CD4-positive, alpha-beta T cell treated with Interleukin-6 at 100 ng/mL for 8 hours (primary cell): ENCODE measurements around the gene GLIPR1.
A peak's percentile ranks its signal among the peaks of the same experiment; 100 is the strongest.
"Not testable (repeated sequence)": the region's sequence is repeated elsewhere in the genome, so short reads cannot be mapped to it uniquely, and the experiment has no call there.

Experiments used
- DNase-seq: peaks from one replicate; pipeline ENCODE4 v3.0.0-alpha.2; 2020; ENCODE audit warnings: mixed read lengths, low spot score

Gene GLIPR1

DNA sequence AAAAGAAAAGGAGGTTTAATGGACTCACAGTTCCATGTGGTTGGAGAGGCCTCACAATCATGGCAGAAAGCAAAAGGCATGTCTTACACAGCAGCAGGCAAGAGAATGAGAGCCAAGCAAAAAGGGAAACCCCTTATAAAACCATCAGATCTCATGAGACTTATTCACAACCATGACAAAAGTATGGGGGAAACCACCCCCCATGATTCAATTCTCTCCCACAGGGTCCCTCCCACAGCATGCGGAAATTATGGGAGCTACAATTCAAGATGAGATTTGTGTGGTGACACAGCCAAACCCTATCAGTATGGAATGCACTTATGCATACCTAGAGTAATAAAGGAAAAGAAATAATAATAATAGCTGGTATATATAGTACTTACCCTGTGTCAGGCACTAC, 4.5 kb upstream of the GLIPR1 start:
- DNase-seq = no peak

DNA sequence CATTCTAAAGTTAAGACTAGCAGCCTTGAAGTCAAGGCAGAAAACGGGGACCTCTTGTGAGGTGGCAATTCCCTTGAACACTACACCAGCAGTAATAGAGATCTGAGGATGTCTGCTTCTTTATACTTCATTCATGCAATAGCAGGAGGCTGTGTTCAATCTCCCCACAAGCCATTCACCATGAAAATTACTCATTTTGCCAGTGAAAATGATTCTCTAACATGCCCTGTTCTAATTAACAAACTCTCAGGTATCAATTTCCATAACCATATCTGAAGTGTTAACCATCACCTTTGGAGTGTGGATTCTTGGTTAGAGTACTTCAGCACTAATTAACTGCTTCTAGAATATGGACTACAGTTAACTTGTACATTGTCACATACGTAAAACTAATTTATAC, 3.4 kb upstream of the GLIPR1 start:
- no peak for DNase-seq

DNA sequence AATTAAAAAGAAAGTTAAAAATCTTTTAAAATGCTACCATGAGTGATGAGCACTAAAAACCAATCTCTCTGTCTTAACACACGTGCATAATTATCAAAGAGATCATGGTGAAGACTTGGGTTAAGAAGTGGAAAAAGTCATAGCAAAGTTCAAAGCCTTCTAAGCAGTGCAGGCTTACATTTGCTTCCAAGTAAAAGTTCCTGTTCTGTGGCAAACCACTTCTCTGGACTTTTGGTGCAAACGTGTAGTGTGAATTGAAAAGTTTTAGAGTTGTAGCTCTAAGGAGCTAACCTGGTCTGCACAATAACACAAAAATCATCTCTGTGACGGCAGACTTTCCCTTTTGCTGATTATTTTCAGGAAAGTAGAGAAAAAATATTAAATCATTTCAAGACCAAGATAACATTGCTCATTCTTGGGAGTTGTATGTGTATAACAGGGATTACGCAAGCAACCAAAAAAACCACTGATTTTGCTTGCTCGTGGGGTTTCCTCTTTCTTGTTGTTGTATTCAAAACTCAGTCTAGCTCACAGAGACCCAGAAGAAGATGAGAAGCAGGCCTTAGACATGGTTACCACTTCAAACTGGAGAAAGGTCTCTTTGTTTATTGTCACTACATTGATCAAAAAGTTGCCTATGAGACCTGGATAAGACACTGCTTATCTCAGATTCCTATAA, 2.3 kb upstream of the GLIPR1 start:
- peak; percentile 67 for DNase-seq

DNA sequence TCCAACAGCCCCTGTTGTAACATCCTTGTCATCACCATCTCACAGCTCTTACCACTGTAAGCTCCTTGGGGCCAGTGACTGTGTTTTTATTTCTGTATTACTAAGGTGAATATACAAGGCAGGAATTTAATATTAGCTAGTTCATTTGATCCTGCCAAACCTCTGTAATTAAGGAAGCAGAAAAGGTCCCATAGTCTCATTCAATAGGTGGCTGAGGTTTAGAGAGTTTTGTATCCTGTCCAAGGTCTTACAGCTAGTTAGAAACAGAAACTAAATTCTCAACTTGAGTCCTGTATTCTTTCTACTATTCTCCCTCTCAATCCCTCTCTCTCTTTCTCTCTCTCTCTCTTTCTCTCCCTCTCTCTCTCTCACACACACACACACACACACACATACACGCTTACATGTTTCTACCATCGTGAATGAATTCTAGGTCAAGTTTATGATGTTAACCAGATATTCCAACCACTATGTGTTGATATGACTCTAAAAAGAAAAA, 543 bp upstream of the GLIPR1 start:
- peak; percentile 15 for DNase-seq

DNA sequence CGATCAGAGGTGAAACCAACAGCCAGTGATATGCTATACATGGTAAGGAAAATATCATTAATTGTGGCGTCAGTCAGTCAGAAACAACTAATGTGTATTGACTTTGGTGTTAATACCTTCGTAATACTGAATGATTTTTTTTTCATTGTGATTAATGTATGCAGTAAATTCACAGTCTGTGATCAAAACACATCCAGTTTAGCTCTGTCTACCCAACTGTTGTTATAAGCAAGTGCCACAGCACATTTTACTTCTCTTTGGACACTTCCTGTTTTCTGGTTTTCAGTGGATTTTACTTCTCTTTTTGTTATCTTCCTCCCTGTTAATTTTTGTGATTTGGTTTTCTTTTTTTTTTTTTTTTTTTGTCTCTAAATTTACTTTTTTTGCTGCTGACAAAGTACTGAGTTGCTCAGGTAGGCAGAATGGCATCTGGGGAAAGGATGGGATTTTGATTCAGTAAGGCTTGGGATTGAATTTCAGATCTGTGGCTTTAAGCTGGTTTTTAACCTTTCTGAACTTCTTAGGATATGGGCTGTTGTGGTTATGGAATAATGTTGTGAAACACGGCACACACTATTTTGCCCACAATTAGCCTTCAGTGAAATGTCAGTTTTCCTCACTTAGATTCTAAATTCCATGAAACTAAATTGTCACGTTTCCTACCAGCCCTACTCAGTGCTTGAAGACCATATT, 604 bp downstream of the GLIPR1 start:
- DNase-seq = no peak

DNA sequence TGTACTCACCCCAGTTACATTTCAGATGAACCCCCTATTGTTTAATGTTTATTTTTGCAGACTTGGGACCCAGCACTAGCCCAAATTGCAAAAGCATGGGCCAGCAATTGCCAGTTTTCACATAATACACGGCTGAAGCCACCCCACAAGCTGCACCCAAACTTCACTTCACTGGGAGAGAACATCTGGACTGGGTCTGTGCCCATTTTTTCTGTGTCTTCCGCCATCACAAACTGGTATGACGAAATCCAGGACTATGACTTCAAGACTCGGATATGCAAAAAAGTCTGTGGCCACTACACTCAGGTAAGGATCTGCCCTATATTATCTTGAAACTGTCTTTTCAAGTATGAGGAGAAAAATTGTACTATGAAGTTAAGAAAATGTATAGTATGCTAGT, 1.2 kb downstream of the GLIPR1 start:
- no peak for DNase-seq

DNA sequence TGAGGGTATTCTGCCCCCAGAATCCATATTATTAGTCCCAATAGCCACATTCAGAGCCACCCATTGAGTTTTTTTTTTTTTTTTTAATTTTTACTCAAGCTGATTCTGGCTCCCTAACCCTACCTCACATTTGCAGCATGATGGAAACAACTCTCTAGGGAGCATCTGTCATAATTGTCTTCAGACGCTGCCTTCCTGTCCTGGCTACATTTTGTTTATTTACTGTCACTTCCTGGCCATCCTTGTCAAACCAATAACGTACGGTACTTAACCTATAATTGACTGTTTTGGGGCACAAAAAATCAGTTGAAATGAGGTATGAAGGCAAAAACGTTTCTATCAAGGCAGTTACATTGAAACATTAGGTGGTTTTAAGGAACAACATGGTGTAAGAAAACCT, 2.1 kb downstream of the GLIPR1 start:
- peak; percentile 38 for DNase-seq

DNA sequence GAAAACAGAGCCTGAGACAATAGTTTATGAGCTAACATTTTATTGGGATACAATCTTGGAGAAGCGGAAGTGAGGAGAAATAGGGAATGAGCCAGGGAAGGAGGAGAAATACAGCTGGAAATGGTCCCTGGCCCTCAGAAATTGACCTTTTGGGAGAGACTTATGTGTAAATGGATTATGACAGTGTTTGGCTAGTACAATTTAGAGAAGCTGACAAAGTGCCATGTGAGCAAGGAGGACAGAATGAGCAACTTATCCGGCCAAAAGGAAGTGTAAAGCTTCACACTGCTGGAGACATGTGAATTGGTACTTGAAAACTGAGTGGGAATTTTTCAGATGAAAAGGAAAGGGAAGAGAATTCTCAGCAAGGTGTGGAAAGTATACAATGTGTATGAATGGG, 2.9 kb downstream of the GLIPR1 start:
- DNase-seq = no peak

DNA sequence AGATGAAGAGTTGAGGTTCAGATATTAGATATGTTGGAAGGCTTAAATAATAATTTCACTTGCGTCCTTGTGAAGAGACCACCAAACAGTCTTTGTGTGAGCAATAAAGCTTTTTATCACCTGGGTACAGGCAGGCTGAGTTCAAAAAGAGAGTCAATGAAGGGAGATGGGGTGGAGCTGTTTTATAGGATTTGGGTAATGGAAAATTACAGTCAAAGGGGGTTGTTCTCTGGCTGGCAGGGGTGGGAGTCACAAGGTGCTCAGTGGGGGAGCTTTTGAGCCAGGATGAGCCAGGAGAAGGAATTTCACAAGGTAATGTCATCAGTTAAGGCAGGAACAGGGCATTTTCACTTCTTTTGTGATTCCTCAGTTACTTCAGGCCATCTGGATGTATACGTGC, 3.9 kb downstream of the GLIPR1 start:
- DNase-seq = not testable (repeated sequence)

DNA sequence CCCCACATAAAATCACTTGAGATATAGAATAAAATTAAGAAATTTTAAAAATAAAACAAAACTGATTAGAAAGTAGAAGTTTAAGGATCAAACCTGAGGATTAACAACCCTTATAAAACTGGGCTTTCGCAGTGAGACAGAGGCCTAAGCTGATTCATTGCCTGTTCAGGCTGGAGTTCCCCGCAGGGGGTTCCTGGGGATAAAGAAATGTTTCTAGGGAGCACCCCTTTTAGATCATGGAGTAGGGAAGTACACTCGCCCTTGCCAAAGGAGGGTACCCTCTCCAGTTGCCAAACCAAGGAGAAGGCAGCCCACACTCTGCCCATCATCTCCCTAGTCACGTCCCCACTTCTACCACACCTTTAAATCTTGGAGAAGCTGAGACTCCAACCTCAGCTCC, 6.8 kb downstream of the GLIPR1 start:
- DNase-seq = no peak

DNA sequence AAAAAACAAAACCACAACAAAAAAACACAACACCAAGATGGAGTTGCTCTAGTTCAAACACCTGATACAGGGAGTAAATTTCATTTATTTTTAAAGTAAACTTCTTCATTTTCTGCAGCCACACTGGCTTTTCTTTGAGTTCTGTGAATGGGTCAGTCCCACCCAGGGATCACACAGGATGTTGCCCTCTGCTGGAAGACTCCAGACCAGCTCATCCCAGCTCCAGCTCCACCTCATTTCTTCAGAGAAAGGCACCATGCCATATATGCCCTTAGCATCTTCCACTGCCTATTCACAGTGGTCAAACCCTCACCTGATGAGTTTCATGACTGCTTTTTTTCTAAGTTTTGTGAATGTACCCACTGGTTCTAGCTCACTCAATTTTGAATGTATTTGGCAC, 8.0 kb downstream of the GLIPR1 start:
- DNase-seq = peak; percentile 18

DNA sequence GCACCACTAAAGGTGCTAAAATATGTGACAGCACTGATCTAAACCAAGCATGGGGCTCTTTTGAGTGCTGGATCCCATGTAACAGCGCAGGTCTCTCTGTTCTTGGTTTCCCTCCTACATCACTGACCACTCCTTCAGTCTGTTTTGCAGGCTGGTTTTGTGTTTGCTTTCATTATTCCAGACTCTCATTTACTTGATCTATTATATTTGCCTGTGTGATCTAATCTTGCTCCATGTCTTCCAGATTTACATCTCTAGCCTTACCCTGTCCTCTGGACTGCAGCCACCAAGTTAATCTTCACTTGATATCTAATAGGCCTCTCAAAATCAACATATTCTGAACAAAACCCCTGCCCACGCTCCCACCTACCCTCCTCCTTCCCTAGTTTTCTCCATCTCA, 8.6 kb downstream of the GLIPR1 start:
- DNase-seq = no peak

DNA sequence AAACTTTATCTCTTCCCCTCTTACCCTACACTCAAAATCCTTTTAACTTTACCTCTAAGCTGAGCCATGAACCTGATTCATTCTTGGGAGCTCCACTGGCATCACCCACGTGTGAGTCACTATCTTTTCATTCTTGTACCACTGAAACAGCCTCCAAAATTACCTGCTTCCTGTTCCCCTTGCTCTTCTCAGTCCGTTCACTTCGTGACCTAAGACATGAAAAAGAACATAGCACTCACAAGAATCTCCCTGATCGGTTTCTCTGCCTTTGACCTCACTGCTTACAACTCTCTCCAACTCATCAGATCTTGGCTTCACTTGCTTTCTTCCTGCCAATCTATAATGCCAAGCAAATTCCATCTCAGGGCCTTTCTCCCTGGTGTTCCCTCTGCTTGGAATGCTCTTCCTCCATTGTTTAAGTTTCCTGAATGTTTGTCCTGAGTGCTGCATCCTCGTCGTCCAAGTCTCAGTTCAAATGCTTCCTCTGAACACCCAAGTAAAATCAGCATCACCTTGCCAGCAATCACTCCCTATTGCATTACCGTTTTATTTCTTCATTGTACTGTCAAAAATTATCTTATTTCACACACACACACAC, 9.2 kb downstream of the GLIPR1 start:
- DNase-seq = peak; percentile 20

DNA sequence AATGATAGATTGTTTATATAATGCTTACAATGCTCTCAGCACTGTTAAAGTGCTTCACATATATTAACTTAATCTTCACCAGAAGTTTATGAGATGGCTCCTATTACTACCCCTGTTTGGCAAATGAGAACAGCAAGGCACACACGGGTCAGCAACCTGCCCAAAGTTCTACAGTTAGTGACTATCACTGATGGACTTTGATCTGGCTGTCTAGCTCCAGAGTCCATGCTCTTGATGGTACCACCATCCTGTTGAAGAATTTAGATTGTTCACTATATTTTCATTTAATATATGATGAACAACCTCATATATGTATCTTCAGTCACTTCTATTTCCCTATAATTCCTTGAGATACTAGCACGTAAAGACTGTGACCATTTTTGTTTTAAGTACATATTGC, 10.6 kb downstream of the GLIPR1 start:
- no peak for DNase-seq

DNA sequence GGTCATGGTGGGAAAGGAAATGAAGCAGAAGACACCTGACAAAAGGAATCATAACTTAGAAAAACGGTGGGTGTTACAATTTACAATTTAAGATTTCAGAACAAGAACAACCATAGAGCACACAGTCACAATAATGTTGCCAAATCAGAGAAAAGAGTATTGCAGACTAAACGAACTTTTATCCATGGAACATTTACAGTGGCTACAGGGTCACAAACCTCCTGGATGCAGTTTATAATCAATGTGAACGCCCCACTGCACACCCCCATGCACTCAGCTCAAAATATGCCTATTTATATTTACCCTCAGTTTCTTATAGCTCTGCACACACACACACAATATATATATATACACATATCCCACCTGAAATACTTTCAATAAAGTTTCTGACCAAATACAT, 22.9 kb downstream of the GLIPR1 start:
- no peak for DNase-seq

DNA sequence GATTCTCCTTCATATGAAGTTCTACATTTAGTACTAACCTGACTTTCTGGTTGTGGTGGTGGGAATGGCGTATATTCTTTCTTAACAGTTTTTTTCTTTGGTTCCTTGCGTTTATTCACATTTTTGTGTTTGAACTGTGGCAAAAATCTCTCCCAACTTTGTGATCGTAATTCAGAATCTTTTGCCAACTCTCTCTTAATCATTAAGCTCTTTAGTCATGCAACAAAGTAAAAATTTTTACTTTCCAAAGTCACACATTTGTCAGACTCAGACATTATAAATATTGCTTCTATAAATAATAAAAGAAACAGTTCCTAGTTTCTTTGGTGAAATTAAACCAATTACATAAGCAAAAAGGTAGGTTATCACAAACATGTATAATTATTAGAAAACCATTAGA, 23.3 kb downstream of the GLIPR1 start:
- DNase-seq = no peak

DNA sequence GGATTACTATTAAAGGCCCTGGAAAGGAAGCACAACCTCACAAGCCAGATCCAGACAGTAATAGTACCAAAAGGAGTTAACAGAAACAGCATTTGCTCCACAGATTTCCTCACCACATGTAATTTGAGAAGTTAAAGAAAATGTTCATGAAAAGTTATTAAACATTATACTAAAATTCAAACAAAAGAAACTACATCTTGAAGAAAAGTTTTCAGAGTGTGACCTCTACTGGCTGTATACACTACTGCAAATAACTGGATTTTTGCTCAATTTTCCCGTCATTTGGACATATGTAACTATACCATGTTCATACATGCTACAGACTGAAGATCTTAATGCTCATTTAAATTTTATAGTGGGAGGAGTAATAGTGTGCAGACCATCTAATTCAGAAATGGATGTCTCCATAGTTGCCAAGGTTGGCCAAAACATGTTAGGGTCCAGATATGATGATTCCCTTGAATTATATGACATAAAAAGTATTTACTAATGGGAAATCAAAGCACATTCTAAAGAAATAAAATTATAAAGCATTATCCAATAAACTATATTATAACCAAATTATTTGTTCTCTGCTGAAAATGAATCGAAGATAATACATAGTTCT, 25.3 kb downstream of the GLIPR1 start:
- DNase-seq = peak; percentile 13

DNA sequence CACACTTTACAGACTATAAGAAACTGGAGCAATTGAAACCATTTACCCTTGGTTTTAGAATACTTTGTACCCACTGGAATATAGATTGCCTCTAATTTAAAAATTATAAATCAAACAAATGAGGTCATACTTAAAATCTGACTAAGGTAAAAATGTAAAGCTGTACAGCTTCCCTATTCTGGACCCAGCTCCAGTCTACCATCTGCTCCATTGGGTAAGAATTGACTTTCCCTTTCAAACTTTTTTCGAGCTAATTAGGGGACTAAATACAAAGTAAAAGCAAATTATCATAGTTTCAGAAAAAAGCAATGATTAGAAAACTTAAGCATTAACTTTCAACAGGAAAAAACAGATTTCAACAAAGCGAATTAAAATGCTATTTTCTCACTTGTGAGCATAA, 26.5 kb downstream of the GLIPR1 start:
- DNase-seq = no peak

DNA sequence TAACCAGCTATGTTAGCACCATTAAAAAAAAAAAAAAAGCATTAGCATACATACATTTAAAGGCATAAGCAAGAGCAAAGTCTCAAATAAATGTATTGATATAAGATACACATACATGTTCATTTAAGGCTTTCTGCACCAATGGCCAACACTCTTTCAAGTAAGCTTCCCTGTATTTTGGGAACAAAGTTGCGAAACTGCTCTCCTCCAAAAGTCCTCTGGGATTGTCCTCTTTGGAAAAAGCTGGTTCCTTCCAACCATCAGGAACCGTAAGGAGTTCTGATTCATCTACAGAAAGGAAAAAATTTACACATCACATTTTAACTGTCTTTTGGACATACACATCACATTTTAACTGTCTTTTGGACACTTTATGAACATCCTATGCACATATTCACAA, 27.6 kb downstream of the GLIPR1 start:
- no peak for DNase-seq

DNA sequence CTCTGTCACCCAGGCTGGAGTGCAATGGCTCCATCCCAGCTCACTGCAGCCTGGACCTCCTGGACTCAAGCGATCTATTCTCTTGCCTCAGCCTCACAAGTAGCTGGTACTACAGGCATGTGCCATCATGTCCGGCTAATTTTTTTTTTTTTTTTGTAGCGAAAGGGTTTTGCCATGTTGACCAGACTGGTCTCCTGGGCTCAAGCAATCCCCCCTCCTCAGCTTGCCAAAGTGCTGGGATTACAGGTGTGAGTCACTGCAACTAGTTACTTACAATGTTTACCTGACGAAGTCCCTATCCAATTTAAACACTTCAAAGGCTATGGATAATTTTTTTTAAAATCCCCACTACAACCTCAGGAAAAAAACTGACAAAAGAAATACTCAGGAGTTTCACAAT, 29.1 kb downstream of the GLIPR1 start:
- no peak for DNase-seq

DNA sequence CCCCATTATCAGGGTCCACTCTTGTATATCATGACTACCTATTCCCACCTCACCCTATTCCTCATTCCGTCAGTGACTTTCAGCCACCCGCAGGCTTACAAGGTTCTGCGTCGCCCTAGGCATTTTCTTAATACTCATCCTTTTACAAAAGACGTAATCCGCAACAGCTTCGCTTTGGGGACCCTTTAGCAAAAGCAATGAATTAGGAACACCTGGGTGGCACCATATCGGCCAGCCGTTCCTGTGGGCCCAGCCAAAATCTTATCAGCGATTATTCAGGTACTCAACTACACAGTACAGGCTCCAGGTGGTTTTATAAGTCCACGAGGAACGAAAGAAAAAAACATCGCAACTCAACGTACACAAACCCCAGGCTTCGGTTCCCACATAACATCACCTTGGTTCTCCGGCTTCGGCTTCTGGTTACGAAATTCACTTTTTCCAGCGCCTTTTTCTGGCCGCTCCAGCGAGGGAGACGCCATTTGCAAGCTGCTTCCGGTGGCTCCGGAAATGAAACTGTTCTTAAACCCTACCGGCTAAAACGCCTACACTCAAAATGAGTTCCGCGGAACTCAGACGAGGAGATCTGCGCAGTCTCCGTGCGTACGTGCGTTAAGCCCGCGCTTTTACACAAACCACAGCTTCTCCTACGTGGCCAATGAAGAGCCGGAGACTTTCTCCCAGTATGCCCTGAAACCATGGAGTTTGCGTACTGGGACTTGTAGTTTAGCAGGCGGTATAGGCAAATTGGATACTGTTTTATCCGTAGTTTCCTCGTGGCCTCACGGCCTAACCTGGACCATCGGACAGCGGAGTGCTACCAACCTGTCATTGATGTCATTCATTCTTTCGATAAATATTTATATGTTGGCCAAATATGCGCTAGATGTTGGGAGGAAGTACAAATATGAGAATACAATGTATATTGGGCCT, 30.8 kb downstream of the GLIPR1 start, which contains the start of gene KRR1:
TSS of gene KRR1 (minus strand) at position 494 of the 933 bp plus-strand sequence. CDS start at position 482, 12 bp downstream.
- peak; percentile 92 for DNase-seq

DNA sequence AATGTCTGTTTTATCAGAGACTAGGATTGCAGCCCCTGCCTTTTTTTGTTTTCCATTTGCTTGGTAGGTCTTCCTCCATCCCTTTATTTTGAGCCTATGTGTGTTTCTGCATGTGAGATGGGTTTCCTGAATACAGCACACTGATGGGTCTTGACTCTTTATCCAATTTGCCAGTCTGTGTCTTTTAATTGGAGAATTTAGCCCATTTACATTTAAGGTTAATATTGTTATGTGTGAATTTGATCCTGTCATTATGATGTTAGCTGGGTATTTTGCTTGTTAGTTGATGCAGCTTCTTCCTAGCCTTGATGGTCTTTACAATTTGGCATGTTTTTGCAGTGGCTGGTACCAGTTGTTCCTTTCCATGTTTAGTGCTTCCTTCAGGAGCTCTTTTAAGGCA, 40.7 kb downstream of the GLIPR1 start:
- not testable (repeated sequence) for DNase-seq
